Middle frontal gyrus (tissue), 1 donor: ENCODE results near the gene CDKAL1.

ENCODE experiments used
- DNase-seq: peaks from one replicate; pipeline ENCODE4 v3.0.0-alpha.2; 2015; ENCODE audit warnings: low spot score; ENCODE audit errors: extremely low spot score

Gene CDKAL1

DNA sequence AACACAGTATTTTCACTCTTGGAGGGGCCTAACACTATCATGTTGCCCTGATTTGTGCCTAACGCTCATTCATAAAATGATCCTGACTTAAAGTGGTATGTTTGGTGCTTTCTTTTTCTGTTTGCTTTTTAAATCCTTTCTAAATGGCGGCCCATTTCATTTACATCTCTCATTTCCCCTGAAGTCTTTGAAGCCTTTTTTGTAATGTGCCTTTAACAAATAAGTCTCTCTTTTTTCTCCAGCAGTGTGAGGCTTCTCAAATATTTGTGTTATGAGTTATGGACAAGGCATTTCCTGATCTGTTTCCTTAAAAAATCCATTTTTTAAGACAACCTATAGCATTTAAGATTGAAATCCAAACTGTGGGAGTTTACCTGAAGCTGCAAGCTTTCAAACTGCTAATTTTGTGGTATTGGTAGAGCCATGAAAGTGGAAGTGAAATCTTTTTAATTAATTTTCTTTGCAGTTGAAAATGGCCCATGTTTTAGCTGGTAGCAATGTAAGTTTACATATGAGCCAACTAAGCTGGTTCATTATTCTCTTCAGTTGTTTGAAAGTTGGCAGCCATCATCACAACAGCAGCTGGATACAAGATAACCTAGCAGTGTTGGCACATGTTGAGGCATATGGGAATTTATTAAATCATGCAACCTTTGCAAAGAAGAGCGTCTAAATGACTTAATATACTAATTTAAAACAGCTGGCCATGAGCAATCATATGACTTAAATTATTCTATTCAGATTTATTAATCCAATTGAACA is 469.7 kb downstream of the CDKAL1 start:
- no peak for DNase-seq

GRCh38 chr6:21005816-21006570 is 471.7 kb downstream of the CDKAL1 start:
- DNase-seq: no peak

GRCh38 chr6:21019614-21020013 is 485.4 kb downstream of the CDKAL1 start:
- no peak for DNase-seq

DNA sequence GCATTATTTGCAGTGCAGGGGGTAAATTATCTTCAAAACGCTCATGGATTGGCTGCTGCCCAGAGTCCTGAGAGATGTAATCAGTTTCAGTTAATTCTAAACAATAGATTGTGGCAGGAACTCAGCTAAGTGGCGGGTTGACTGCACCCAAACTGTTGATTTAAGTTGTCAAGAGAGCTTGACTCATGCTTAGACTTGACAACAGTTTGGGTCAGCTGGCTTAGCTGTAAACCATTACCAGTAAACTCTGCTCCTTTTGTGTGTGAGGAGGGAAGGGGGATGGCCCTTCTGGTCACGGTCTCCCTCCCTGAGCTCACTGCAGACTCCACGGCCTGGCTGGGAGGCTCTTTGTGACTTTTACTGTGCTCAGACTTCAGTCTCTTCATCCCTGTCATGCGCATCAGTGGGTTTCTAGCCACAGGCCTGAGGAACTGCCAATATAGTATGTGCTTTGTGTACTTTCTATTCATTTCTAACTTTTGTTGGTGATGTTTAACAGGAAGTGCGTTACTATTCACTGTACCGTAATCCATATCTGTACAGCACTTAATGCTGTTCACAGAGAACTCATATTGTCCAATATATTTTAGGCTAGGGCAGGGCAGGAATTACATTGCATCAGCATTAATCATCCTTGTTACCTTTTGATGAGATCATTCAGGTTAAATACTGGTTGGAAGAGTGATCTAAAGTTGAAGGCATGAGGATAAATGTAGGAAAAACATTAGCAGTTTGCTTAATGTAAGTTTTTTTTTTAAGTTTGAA is 488.3 kb downstream of the CDKAL1 start:
- no peak for DNase-seq

DNA sequence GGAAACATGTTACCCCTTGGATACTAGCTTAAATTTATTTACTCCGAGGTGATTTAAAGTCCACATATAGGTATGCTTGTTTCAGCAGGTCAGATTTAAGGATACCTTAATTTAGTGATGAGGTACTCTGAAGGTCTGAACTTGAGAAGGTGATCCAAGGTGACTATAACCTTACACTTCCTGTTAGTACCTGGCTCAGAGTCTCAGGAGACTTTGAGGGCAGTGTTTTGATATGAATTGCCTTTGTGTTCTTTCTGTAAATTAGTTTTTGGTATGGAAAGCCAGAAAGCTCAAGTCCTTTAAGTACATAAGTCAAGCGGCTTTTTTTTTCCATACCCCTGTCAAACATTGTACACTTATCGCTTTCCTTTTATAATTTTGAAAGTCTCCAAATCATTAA is 489.0 kb downstream of the CDKAL1 start:
- no peak for DNase-seq

DNA sequence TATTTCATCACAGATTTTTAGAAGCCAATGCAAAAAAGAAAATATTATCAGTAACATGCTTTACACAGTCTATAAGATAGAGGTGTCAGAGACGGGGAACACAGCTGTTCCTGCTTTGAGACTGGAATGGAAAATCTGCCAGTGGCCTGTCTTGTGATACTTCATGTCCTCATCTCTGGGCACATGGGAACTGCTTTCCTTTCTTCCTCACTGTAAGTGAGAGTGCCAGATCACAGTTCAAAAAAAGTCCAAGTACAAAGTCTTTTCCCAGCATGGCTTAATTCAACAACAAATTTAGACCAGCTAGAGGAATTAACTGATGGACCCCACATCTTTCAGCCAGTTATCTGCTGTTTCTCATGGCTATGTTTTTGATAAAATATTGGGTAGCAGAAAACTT is 490.4 kb downstream of the CDKAL1 start:
- DNase-seq: no peak

DNA sequence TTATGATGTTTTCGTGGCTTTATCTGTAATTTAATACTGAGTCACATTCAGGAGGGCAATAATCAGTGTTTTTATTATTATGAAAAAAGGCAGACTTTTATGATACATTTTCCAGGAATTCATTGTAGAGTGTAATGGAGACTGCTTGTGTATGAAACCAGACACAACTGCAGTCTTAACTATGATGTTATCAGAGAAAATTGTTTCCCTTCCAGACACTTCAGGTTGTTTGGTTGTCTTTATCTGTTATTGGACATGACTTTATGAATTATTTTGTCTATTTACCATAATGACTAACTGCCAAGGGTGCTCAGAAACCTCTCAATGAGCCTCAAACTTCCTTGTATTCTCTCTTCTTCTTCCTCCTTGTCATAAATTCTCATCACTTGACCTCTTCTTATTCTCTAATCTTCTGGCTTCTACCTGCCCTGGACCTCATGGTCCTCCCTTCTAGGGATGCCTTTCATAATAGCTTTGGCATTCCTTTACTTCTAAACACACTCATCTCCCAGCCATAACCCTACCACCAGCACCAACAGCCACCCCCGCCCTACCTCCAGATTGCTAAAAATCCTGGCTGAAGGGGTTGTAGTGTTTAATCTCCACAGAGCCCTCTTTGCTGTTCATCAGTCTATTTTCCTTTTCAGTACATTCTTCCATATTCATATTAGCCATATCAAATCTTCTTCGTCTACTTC is 492.5 kb downstream of the CDKAL1 start:
- DNase-seq: no peak

DNA sequence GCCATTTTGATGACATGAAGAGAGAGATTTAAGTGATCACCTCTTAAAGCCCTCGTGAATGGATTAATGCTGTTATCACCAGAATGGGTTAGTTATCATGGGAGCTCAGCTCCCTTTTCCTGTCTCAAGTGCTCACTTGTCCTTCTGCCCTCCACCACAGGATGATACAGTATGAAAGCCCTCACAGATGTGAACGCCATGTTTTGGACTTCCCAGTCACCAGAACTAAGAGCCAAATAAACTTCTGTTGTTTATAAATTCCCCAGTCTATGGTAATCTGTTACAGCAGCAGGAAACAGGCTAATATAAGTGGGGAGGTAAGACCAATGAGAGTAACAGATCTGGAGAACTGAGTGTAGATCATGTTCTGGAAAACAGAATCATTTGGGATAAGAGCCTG is 493.2 kb downstream of the CDKAL1 start:
- DNase-seq: no peak

DNA sequence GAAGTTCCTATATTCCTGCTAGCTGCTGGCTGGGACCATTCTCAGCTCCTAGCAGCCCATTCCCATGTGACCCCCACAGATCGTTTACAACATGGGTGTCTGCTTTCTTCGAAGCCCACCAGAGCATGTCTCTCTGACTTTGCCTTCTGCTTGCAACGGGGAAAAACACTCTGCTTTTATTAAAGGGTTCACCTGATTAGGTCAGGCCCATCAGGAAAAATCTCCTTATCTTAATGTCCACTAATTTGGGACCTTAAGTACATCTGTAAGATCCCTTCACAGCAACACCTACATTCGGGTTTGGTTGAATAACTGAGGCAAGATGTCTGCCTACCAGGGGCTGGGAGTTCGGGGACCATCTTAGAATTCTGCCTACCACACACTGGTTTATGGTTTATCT is 496.9 kb downstream of the CDKAL1 start:
- no peak for DNase-seq

DNA sequence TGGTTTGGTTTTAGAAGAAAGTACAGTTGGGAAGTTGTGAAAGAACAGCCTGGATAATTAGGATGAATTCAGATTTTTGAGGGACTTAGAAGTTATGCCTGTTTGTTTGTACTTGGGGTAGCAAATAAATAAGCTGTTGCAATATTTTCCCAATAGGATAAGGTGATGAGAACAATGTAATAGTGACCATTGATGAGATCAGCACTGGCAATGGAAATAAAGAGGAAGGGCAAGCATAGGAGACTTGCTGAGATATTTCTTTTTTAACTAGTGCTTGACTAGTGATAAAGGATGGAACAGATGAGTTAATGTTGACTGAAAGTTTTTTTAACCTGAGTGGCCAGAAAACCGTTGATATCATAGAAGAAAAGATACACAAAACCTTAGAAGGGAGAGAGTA is 498.8 kb downstream of the CDKAL1 start:
- DNase-seq: no peak

GRCh38 chr6:21033575-21034026 is 499.3 kb downstream of the CDKAL1 start:
- no peak for DNase-seq

DNA sequence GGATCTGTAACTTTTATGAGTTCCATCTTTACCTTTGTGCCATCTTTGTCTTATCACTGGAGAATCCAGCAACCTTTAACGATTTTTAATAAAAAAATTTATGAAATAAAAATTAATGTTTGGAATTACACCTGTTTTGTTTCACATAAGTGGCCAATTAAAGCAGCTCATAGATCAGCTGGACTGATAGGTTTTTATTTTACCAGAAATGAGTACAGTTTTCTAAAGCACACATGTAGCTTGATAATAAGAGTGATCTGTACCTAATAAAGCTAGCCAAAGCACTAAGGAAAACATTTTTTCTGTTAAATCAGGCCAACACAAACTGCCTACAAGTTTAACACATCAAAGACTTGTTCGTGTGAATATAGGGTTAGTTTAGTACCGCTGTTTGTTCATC is 500.1 kb downstream of the CDKAL1 start:
- no peak for DNase-seq

- DNase-seq: no peak
Observed at GRCh38 chr6:21037453-21037852, 503.2 kb downstream of the CDKAL1 start.

- no peak for DNase-seq
Observed at GRCh38 chr6:21039926-21040325, 505.7 kb downstream of the CDKAL1 start.

DNA sequence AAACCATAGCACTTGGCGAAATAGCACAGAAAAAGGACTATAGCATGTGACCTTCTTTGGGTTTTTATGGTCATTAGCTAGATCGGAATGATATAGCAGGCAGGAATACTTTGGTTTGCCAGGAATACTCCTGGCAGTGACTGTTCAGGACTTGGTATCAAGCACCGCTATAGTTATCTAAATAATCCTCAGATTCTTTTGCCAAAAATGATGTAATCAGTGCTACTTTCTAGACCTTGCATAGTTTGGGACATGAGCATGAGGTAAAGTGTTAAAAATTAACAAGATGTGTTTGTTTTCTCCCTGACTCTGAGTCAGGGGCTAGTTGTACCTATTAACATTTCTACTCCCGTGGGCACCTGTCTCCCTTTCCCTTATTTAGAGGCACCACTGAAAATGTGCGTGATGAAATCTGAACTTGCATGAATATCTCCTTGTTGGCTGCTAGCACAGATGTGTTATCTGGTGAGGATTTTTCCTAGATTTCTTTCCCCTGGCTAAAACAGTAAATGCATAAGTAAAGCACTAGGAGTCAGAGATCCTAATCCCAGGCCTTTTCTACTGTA is 511.0 kb downstream of the CDKAL1 start:
- no peak for DNase-seq

- no peak for DNase-seq
Observed at GRCh38 chr6:21046276-21046675, 512.0 kb downstream of the CDKAL1 start.

- DNase-seq: no peak
Observed at GRCh38 chr6:21048047-21048446, 513.8 kb downstream of the CDKAL1 start.

- DNase-seq: no peak
Observed at GRCh38 chr6:21049148-21049547, 514.9 kb downstream of the CDKAL1 start.

DNA sequence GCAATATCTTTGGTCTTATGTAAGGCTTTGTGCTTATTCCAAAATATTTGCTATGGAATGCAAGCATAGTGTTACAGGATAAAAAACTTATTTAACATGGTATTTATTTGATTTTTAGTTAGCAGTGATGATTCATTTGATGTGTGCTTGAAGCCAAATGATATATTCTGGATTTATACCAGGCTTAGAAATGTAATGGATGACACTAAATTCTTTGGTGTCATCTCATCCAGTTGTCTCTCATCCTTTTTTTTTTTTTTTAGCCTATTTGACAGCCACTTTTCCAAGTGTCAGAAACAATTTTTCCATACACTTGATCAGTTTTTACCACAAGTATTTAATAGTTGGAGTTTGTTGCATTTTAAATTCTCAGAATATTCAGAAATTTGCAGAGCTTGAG is 515.3 kb downstream of the CDKAL1 start:
- DNase-seq: no peak

- no peak for DNase-seq
Observed at GRCh38 chr6:21050935-21051334, 516.7 kb downstream of the CDKAL1 start.

GRCh38 chr6:21051777-21052176 is 517.5 kb downstream of the CDKAL1 start:
- no peak for DNase-seq
